Suprapubic skin (tissue), 4 donors: ENCODE results near the gene THSD7A. TPM values are rescaled to one million over a fixed set of nuclear protein-coding genes. Genes with fewer than 3 reads are reported as not detected.

Source experiments
- DNase-seq, 2 donors: peaks; one replicate each; pipeline ENCODE4 v3.0.0-alpha.2; 2019; ENCODE audit warnings: low spot score in 2 of 2
- H3K27ac ChIP-seq: fragments of 200-600 bp; sonication (generic); one replicate; pipeline ENCODE4 v1.5.1; 2019
- H3K27me3 ChIP-seq: fragments of 200-600 bp; sonication (generic); one replicate; pipeline ENCODE4 v1.5.1; 2019
- H3K36me3 ChIP-seq: fragments of 200-600 bp; sonication (generic); one replicate; pipeline ENCODE4 v1.5.1; 2019
- H3K4me1 ChIP-seq: fragments of 200-600 bp; sonication (generic); one replicate; pipeline ENCODE4 v1.5.1; 2019
- H3K4me3 ChIP-seq: fragments of 200-600 bp; sonication (generic); one replicate; pipeline ENCODE4 v1.5.1; 2019; ENCODE audit warnings: mild to moderate bottlenecking
- H3K9me3 ChIP-seq: fragments of 200-600 bp; sonication (generic); one replicate; pipeline ENCODE4 v1.5.1; 2019
- CTCF ChIP-seq, 2 donors: fragments of 200-600 bp in 1 of 2; fragments of 450-650 bp in 1 of 2; sonication (generic) in 1 of 2; IDR thresholded peaks; one replicate each; pipeline ENCODE4 v1.5.1; 2016 to 2019; ENCODE audit warnings: antibody characterized with exemption in 2 of 2, mild to moderate bottlenecking in 1 of 2, moderate library complexity in 1 of 2
- EP300 ChIP-seq: sonication (generic); formaldehyde crosslinking; IDR thresholded peaks from one replicate; pipeline ENCODE4 v1.6.1; 2017; ENCODE audit warnings: antibody characterized with exemption
- POLR2A ChIP-seq, 2 donors: fragments of 450-650 bp; IDR thresholded peaks; one replicate each; pipeline ENCODE4 v1.6.1; 2017; ENCODE audit warnings: antibody characterized with exemption in 2 of 2, mild to moderate bottlenecking in 2 of 2, moderate library complexity in 2 of 2
- POLR2AphosphoS5 ChIP-seq, 3 donors: sonication (generic); formaldehyde crosslinking; IDR thresholded peaks; one replicate each; pipeline ENCODE4 v1.6.1; 2017; ENCODE audit warnings: antibody characterized with exemption in 3 of 3
- WGBS: methylation state at CpG from one replicate; pipeline ENCODE4 v1.1.5; 2018; 5-methylcytosine and 5-hydroxymethylcytosine counted together
- total RNA-seq, 4 donors: library from RNA; depleted of rRNA; stranded (reverse); fragments of >200 nt; gene quantifications; one replicate each; pipeline ENCODE4 v1.1.0, GENCODE V29; 2016

Gene THSD7A
- total RNA-seq, 4 donors from 2014 or later, result 0.42 to 5.4 (median 1.2) TPM

- Histone ChIP-seq H3K4me3 (no peak overlapping the region), H3K36me3 (no peaks in the 10 kb centered on the region), H3K4me1 (peaks cover 14% of the 10 kb centered on the region), H3K27ac (peak overlapping the region; percentile 12), H3K27me3 (no peaks in the 10 kb centered on the region), H3K9me3 (no peaks in the 10 kb centered on the region)
- TF ChIP-seq EP300, result no peak
- TF ChIP-seq CTCF (IDR thresholded peaks at IDR 0.05), result no peak
- TF ChIP-seq POLR2A (IDR thresholded peaks at IDR 0.05), result no peak
- no peak for TF ChIP-seq POLR2AphosphoS5 (IDR thresholded peaks at IDR 0.05)
- 8% methylated on average over 3 of the region's 3 CpGs for WGBS
- no peak for DNase-seq
Measured at GRCh38 chr7:11540271-11540761, 291.7 kb downstream of the THSD7A start.

GRCh38 chr7:11539853-11540252 is 292.1 kb downstream of the THSD7A start:
- Histone ChIP-seq H3K4me3 (no peak overlapping the region), H3K36me3 (no peaks in the 10 kb centered on the region), H3K9me3 (no peaks in the 10 kb centered on the region), H3K4me1 (peaks cover 14% of the 10 kb centered on the region), H3K27ac (no peak overlapping the region), H3K27me3 (no peaks in the 10 kb centered on the region)
- no peak for DNase-seq
- WGBS, result 45% methylated on average over 3 of the region's 3 CpGs
- TF ChIP-seq CTCF (IDR thresholded peaks at IDR 0.05) (no peak), POLR2AphosphoS5 (IDR thresholded peaks at IDR 0.05) (no peak), POLR2A (IDR thresholded peaks at IDR 0.05) (no peak), EP300 (no peak)

DNA sequence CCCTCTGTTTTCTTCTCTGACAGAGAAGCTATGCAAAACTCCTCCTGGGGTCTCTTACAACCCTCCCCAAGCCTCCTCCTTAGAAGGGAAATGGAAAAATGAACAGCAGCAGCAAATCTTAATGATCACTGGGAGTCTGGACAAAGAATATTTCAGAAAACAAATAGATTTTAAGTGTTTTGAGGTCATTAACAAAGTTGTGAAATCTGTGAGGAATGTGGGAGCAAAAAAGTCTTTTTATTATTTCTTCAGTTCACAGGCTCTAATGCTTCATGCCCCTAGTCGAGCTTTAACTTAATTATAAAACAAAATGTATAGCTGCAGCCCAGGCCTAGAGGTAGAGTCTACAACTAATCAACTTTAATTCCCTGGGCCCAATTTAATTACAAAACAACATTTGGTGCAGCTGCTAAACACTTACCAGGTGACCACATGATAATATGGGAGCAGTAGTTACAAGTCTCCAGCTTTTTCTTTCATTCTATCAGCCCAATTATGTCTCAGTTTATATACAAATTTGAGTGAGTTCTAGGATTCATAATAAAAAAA is 293.2 kb downstream of the THSD7A start:
- Histone ChIP-seq H3K9me3 (no peaks in the 10 kb centered on the region), H3K36me3 (no peaks in the 10 kb centered on the region), H3K27ac (no peak overlapping the region), H3K27me3 (no peaks in the 10 kb centered on the region), H3K4me1 (peaks cover 14% of the 10 kb centered on the region), H3K4me3 (no peak overlapping the region)
- 73% methylated on average over 1 of the region's 1 CpG for WGBS
- TF ChIP-seq CTCF (IDR thresholded peaks at IDR 0.05), result no peak
- TF ChIP-seq POLR2A (IDR thresholded peaks at IDR 0.05), result no peak
- TF ChIP-seq EP300, result no peak
- TF ChIP-seq POLR2AphosphoS5 (IDR thresholded peaks at IDR 0.05), result no peak
- DNase-seq, result no peak

- Histone ChIP-seq H3K4me1 (no peaks in the 10 kb centered on the region), H3K9me3 (no peaks in the 10 kb centered on the region), H3K27ac (no peak overlapping the region), H3K27me3 (no peaks in the 10 kb centered on the region), H3K4me3 (no peak overlapping the region), H3K36me3 (no peaks in the 10 kb centered on the region)
- DNase-seq, result no peak
- WGBS, result 65% methylated on average over 3 of the region's 3 CpGs
- TF ChIP-seq EP300 (no peak), POLR2AphosphoS5 (IDR thresholded peaks at IDR 0.05) (no peak), POLR2A (IDR thresholded peaks at IDR 0.05) (no peak), CTCF (IDR thresholded peaks at IDR 0.05) (no peak)
Measured at GRCh38 chr7:11533229-11533820, 298.7 kb downstream of the THSD7A start.

GRCh38 chr7:11529382-11529781 is 302.6 kb downstream of the THSD7A start:
- no peaks in the 10 kb centered on the region for H3K36me3 ChIP-seq
- H3K4me3 ChIP-seq, result no peak overlapping the region
- no peak for DNase-seq
- whole genome bisulfite sequencing, result 53% methylated on average over 3 of the region's 3 CpGs
- TF ChIP-seq POLR2AphosphoS5 (IDR thresholded peaks at IDR 0.05) (no peak), EP300 (no peak), POLR2A (IDR thresholded peaks at IDR 0.05) (no peak), CTCF (IDR thresholded peaks at IDR 0.05) (no peak)
- H3K4me1 ChIP-seq, result no peaks in the 10 kb centered on the region
- H3K27me3 ChIP-seq, result no peaks in the 10 kb centered on the region
- H3K9me3 ChIP-seq, result no peaks in the 10 kb centered on the region
- no peak overlapping the region for H3K27ac ChIP-seq
